ENCODE results near the gene OTOP3. TPM values are rescaled to one million over a fixed set of nuclear protein-coding genes. Genes with fewer than 3 reads are reported as not detected.

The OTOP3 gene
- total RNA-seq, 1 donor from 2014 or later = not detected

DNA sequence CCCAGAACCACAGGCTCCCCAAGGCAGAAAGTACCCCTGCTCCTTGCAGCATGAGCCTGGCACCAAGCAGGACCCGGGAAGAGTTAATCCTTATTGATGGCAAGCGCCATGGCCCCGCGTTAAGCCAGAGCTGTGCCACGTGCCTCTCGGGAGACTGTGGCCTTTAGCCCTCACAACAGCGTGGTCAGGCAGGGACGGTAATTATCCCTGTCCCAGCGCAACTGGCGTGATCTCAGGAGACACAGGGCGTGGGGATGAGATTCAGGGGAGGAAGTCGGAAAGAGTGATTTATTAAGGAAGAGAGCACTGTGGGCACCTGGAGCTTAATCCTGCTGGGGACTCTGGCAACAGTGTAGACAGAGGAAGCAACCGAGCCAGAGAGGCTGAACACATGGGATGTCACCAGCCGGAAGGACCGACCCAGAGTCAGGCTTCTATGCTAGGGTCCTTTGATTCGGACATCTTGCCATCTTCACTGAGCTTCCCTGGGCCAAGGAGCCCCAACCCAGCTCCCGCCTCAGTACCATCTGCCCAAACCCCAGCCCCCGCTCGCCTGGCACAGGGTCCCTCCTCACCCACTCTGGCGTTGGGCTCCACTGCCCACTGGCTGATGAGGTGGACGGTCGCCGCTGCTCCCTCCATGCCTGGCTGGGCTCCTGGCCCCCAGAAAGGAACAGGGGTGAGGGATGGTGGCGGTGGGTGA lies 16.9 kb downstream of the OTOP3 start:
- Histone ChIP-seq H3K4me3 (ENCODE audit: low read depth, low read length) (no peak overlapping the region), H3K36me3 (ENCODE audit: control insufficient read depth, insufficient read depth, low read length) (no peaks in the 10 kb centered on the region), H3K27me3 (ENCODE audit: control insufficient read depth, insufficient read depth, low read length) (peaks cover 23% of the 10 kb centered on the region)
- TF ChIP-seq, protein P1, sequence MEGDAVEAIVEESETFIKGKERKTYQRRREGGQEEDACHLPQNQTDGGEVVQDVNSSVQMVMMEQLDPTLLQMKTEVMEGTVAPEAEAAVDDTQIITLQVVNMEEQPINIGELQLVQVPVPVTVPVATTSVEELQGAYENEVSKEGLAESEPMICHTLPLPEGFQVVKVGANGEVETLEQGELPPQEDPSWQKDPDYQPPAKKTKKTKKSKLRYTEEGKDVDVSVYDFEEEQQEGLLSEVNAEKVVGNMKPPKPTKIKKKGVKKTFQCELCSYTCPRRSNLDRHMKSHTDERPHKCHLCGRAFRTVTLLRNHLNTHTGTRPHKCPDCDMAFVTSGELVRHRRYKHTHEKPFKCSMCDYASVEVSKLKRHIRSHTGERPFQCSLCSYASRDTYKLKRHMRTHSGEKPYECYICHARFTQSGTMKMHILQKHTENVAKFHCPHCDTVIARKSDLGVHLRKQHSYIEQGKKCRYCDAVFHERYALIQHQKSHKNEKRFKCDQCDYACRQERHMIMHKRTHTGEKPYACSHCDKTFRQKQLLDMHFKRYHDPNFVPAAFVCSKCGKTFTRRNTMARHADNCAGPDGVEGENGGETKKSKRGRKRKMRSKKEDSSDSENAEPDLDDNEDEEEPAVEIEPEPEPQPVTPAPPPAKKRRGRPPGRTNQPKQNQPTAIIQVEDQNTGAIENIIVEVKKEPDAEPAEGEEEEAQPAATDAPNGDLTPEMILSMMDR (IDR thresholded peaks at IDR 0.05; ENCODE audit: insufficient read depth, low read length, poor library complexity, severe bottlenecking) = no peak
- no peak for DNase-seq (ENCODE audit: low read depth)

DNA sequence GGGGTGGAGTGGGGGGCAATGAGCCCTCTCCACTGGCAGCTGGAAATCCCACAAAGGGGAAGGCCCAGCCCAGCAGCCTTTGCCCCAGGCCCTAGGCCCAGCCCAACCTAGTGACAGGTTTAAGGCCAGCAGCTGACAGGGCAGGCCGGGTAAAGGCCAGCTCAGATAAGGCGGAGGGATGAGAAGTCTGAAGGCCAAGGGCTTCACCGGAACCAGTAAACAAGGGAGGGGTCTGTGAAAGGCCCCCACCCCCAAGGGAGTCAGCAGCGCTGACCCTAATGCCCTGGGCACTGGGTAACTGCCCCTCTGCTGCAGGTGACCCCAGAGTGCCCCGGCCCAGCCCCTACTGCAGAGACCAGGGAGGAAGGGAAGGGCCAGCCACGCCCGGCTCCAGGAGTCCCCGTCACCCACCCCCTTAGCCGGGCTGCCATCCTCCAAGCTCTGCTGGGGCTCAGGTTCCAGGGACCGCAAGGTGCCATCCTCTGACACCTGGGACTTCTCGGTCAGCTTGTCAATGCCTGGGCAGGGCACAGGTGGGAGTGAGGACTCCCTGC lies 17.5 kb downstream of the OTOP3 start:
- H3K36me3 ChIP-seq (ENCODE audit: control insufficient read depth, insufficient read depth, low read length) = no peaks in the 10 kb centered on the region
- H3K4me3 ChIP-seq (ENCODE audit: low read depth, low read length) = no peak overlapping the region
- TF ChIP-seq, protein P1 (IDR thresholded peaks at IDR 0.05; ENCODE audit: insufficient read depth, low read length, poor library complexity, severe bottlenecking) = no peak
- H3K27me3 ChIP-seq (ENCODE audit: control insufficient read depth, insufficient read depth, low read length) = peaks cover 23% of the 10 kb centered on the region
- no peak for DNase-seq (ENCODE audit: low read depth)

DNA sequence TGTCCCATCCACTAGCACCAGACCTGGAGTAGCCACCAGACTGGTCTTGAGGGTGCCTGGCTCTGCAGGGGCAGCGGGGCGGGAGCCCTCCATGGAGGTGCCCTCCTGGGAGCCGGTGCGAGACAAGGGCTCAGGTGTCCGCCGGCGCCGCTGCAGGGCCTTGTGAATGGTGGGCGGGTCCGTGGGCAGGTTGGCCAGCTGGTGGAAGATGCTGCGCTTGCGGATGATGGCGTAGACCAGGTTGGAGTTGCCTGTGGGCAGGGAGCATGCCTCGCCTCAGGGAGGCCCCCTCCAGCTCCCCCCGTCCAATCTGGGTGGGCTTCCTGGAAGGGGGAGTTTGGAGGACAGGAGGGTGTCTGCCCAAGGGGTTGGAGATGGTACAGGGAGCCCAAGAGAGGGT lies 18.4 kb downstream of the OTOP3 start:
- TF ChIP-seq, protein P1 (IDR thresholded peaks at IDR 0.05; ENCODE audit: insufficient read depth, low read length, poor library complexity, severe bottlenecking) = no peak
- H3K4me3 ChIP-seq (ENCODE audit: low read depth, low read length) = no peak overlapping the region
- no peaks in the 10 kb centered on the region for H3K36me3 ChIP-seq (ENCODE audit: control insufficient read depth, insufficient read depth, low read length)
- DNase-seq (ENCODE audit: low read depth) = no peak
- H3K27me3 ChIP-seq (ENCODE audit: control insufficient read depth, insufficient read depth, low read length) = peaks cover 21% of the 10 kb centered on the region

DNA sequence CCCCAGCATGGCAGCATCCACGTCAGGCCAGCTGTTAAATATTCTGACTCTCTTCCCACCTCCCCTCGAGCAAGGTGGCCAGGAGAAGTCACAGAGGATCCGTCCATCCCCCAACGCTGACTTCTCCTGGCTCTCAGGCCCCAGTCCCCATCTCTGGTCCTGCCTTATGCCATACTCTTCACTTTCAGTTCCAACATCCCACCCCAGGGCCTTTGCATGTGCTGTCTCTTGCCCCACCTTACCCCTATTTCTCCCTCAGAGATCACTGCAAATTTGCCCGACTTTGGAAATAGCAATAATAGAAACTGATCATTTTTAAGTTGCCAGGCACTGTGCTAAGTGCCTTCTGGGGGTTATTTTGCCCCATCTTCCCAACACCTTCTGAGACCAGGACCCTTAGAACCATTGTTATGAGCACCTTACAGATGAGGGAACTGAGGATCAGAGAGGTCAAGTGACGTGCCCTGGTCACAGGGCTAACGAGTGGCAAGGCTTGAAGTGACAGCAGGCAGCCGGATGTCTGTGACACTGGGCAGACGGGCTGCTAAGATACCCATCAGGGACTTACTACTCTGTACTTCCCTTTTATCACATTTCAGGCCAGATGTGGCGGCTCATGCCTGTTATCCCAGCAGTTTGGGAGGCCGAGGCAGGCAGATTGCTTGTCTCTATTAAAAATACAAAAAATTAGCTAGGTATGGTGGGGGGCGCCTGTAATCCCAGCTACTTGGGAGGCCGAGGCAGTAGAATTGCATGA lies 19.1 kb downstream of the OTOP3 start:
- TF ChIP-seq, protein P1 (IDR thresholded peaks at IDR 0.05; ENCODE audit: insufficient read depth, low read length, poor library complexity, severe bottlenecking) = no peak
- Histone ChIP-seq H3K4me3 (ENCODE audit: low read depth, low read length) (no peak overlapping the region), H3K36me3 (ENCODE audit: control insufficient read depth, insufficient read depth, low read length) (no peaks in the 10 kb centered on the region), H3K27me3 (ENCODE audit: control insufficient read depth, insufficient read depth, low read length) (peaks cover 14% of the 10 kb centered on the region)
- DNase-seq (ENCODE audit: low read depth) = no peak

DNA sequence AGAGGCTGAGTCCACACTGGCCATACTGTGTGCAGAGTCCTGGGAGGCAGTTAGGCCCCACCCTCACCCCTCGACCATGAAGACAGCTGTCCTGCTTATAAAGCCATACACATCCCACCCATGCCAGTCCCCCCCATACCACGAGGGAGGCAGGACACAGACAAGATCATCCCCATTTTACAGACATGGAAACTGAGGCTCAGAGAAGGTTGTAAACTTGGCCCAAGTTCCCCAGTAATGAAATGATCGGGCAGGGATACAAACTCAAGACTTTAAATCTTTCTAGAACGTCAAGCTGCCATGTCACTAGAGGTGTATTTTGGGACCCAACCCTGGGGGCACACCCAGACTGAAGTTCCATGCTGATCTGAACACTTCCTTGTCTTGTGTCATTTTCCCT lies 20.4 kb downstream of the OTOP3 start:
- peaks cover 10% of the 10 kb centered on the region for H3K27me3 ChIP-seq (ENCODE audit: control insufficient read depth, insufficient read depth, low read length)
- no peak overlapping the region for H3K4me3 ChIP-seq (ENCODE audit: low read depth, low read length)
- no peak for DNase-seq (ENCODE audit: low read depth)
- H3K36me3 ChIP-seq (ENCODE audit: control insufficient read depth, insufficient read depth, low read length) = no peaks in the 10 kb centered on the region
- TF ChIP-seq, protein P1 (IDR thresholded peaks at IDR 0.05; ENCODE audit: insufficient read depth, low read length, poor library complexity, severe bottlenecking) = no peak

Data from kidney epithelial cell (primary cell).